Fibroblast of mammary gland (primary cell): ENCODE measurements around the gene SPRN.
"Not testable (repeated sequence)": the region's sequence is repeated elsewhere in the genome, so short reads cannot be mapped to it uniquely, and the experiment has no call there.

Experiments used
- DNase-seq: peaks from one replicate; pipeline ENCODE4 v3.0.0-alpha.2; 2010; ENCODE audit warnings: low read depth
- H3K4me3 ChIP-seq: 2 replicates; pipeline ENCODE4 v1.5.1; 2011; ENCODE audit warnings: low read depth, mild to moderate bottlenecking, low read length, moderate library complexity; ENCODE audit not compliant: control insufficient read depth
- TF ChIP-seq, protein P1 (sequence below): conservative IDR thresholded peaks from 2 replicates; pipeline ENCODE4 v1.5.1; 2011; ENCODE audit warnings: low read depth, low read length, inconsistent platforms; ENCODE audit not compliant: control insufficient read depth, insufficient read depth

The SPRN gene

DNA sequence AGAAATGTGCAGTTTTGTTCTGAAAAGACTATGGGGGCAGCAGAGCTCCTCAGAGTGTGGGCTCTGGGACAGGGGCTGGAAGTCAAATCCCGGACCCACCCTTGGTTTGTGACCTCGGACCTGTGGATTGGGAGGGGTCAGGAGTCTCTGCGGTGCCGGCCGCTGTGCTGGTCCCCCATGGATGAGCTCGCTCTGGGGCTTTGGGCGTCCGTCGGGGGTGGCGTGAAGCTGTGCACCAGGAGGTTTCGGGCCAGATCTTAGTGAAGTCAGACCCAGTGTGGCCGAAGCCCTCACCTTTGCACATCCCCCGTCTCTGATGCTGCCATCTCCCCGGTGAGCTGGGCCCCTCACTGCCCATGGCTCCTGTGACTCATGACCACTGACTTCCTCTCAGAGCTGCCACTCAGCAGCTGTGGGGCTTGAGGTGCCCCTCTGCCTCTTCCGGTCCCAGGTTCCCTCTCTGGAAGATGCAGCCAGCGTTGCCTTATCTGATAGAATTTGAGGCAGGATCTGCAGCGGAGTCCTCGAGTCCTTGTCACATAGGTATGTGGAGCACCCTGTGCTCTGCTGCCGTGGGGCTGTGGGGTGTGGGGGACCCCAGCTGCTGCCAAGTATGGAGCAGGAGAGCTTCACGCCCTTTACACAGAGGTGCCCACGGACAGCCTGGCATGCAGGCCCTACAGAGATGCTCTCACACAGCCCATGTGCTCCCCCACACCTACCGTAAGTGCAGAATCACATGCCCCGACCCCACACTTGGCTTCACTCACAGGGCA, 18.0 kb upstream of the SPRN start:
- DNase-seq, result no peak
- TF ChIP-seq, protein P1, sequence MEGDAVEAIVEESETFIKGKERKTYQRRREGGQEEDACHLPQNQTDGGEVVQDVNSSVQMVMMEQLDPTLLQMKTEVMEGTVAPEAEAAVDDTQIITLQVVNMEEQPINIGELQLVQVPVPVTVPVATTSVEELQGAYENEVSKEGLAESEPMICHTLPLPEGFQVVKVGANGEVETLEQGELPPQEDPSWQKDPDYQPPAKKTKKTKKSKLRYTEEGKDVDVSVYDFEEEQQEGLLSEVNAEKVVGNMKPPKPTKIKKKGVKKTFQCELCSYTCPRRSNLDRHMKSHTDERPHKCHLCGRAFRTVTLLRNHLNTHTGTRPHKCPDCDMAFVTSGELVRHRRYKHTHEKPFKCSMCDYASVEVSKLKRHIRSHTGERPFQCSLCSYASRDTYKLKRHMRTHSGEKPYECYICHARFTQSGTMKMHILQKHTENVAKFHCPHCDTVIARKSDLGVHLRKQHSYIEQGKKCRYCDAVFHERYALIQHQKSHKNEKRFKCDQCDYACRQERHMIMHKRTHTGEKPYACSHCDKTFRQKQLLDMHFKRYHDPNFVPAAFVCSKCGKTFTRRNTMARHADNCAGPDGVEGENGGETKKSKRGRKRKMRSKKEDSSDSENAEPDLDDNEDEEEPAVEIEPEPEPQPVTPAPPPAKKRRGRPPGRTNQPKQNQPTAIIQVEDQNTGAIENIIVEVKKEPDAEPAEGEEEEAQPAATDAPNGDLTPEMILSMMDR, result no peak
- no peak overlapping the region for H3K4me3 ChIP-seq

DNA sequence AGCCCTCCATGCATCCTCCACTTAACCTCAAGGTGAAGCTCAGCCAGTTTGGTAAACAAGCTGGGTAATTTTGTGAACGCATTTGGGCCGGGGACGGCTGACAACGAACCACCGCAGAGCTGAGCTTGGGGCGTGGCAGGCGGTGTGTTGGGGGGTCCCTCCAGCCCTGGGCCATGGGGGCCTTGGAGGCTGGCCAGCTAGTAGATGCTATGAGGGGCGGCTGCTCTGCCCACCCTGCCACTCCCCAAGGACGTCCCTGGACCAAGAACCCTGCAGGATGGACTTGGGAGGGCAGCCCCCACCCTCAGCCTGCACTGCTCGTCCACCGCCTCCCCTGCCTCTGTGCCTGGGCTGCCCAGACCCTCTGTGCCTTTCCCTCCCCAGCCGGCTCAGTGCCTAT, 17.4 kb upstream of the SPRN start:
- TF ChIP-seq, protein P1, result no peak
- no peak overlapping the region for H3K4me3 ChIP-seq
- no peak for DNase-seq

DNA sequence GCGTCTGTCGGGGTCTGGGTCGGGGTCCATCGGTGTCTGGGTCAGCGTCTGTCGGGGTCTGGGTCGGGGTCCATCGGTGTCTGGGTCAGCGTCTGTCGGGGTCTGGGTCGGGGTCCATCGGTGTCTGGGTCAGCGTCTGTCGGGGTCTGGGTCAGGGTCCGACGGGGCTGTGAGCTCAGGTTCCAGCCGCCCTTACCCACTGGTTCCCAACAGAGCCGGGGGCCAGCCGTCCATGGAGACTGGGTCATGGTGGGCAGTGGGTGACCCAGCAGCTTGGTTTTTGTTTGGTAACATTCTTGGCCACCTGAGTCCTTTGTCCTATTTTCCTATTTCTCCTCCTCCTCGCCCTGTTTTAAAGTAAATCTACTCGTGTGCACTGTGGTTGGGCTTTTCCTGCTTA, 16.9 kb upstream of the SPRN start:
- H3K4me3 ChIP-seq, DNase-seq: not testable (repeated sequence)

DNA sequence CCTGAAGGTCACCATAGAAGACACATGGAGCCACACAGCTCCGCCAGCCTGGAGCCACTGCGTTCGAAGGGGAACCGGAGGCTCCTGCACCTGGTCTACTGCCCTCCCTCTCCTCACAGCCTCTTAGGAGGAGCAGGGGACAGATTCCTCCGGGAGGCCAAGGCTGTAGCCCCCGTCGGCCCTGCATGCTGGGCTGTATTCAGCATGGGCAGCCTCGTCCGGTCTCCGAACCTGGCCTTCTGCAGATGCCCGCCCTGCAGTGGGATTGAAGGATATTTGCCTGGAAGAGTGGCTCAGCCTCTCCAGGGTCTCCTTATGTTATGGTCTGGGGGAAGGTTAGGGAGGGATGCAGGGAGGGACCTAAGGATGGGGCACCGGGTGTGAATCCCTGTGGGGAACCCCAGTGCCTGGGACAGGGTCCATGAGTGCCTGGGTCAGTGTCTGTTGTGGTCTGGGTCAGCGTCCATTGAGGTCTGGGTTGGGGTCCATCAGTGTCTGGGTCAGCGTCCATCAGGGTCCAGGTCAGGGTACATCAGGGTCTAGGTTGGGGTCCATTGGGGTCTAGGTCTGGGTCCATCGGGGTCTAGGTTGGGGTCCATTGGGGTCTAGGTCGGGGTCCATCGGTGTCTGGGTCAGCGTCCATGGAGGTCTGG, 16.3 kb upstream of the SPRN start:
- no peak for DNase-seq
- no peak overlapping the region for H3K4me3 ChIP-seq
- TF ChIP-seq, protein P1, result no peak

DNA sequence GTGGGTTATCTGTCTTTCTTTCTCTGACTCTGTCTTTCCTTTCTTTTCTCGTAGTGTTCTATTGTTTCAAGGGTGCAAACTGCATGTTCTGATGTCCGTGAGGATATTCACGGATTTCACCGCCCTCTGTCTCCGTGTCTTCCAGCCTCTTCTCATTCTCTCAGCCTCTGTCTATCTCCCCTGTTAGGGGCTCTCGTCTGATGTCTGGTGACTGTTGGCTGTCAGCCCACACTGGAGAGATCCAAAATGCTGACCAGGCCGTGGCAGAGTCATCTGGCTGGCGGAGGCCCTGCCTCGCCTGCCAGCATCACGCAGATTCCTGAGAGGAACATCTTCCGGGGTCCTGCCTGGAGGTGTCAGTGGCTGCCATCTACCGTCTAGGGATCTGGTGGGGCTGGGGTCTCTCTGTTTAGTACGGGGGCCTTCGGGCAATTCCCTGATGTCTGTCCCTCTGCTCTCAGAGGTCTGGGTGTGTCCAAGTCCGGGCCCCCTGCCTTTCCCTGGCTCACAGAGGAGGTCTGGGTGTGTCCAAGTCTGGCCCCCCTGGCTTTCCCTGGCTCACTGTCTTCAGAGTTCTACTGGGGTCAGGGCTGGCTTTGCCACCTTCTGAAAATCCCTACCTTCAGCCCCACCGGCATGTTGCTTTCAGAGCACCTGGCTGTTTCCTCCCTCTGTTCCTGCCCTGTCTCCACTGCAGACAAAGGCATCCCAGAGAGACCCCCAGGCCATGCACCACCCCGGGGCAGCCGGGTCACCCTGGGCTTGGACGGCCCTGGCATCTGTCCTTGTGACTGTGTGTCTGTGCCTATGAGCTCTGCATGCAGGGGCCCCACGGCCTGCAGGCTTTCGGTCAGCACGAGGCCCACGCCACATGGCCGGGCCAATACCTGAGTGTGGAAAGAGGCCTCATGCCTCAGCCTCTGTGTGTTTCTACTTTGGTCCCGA, 15.4 kb upstream of the SPRN start:
- TF ChIP-seq, protein P1, result no peak
- H3K4me3 ChIP-seq, result no peak overlapping the region
- no peak for DNase-seq

DNA sequence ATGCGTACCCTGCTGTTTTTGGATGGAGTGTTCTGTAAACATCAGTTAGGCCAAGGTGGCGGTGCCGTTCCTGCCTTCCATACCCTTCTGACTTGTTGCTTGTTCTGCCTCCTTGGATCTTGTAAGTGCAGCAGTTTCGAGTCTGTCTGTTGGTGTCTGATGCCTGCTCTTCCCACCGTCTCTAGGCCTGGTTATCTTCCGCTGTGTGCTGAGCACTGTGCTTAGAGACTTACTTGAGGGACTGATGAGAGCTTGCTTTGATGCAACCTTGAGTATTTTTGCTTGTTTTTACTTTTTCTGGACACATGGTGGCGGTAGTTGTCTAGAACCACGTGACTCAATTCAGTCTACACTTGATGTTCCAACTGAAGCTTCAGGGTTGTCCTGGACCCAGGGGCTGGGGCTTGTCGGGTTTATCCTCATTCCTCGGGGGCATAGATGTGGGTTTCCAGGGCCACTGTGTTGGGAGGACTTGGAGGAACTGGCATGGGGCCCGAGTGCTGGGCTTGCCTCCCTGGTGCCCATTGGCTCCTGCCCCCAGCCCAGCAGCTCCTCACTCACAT, 14.4 kb upstream of the SPRN start:
- no peak overlapping the region for H3K4me3 ChIP-seq
- TF ChIP-seq, protein P1, result peak; percentile 28
- peak; percentile 28 for DNase-seq

DNA sequence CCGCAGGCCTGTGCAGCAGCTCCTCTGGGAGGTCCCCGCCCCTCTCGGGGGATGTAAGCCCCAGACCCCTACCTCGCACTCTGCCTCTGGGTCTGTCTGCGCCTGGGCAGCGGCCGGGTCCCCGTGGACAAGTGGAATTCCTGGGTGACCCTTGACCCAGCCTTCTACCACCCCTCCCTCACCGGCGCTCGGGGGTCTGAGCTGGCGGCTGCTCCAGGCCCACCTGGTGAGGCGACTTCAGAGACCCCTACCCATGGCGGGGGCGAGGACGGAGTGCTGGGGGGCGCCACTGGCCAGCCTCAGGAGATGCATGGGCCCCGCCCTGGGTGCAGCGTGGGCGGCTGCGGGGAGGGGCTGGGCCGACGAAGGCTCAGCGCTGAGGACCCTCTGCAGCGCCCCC, 8.4 kb upstream of the SPRN start:
- DNase-seq, H3K4me3 ChIP-seq: not testable (repeated sequence)

DNA sequence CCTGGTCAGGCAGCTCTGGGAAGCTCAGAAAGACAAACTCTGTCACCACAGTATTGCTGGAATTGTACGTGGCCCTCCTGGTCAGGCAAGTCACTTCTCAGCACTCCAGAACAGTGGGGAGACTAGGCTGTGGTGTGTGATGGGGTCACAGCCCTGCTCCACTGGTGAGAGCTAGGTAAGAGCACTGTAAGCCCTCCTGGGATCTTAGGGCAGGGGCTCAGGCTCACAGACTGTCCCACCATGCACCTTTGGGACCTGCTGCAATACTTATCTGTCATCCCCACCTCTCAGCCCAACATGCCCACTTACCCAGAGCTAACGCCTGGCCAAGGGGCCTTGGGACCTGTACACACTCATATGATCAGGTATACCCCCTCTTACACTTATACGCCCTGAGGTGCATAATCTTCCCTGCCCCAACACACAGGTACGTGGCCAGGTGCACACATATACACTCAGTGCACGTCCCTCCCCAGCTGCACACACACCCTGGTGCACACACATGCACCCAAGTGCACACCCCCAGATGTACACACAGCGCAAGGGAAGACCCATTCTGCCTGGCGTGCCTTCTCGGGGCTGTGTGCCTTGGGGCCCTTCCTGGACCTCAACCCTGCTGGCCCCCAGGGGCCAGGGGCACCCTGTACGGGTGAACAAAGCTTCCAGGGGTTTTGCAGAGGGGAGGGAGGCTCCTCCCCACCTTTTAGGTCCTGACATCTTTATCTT, 7.6 kb upstream of the SPRN start:
- H3K4me3 ChIP-seq, DNase-seq: not testable (repeated sequence)

DNA sequence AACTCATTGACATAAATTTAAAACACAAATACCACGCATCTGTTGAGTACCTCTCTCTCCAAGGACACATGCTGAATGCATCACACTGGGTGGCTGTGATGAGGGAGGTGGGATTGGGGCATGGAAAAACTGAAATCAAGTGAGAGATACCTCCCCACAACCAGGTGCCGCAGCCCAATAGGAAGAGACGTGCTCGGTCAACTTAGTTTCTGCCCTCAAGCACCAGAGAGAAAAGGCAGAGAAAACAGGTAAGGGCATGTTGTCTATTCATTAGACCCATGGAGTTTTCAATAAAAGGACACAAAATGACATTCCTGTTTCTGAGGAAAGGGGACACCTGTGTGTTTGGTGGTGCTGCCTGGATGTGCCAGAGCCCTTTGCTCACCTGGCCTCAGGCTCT, 5.1 kb upstream of the SPRN start:
- H3K4me3 ChIP-seq, DNase-seq: not testable (repeated sequence)

DNA sequence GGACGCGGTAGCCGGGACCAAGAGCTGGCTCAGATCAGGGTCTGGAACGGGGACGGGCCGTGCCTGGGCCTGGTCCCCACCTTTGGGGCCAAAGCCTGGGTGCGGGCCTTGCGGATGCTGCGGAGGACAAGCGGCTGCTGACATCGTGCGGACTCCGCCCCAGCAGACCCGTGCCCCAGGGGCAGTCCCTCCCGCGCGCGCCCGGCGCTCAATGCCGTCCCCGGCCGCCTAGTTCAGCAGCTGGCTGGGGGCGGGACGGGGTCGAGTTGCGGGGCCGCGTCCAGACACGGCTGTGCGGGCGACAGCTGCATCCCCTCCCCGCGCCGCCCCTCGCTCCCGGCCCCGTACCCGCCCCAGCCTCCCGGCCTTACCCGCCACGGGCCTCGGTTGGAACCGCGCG, 323 bp downstream of the SPRN start:
- not testable (repeated sequence) for DNase-seq, H3K4me3 ChIP-seq
